DMS79 (cell line): ENCODE results near the gene CTXND1.
"Not testable (repeated sequence)": the region's sequence is repeated elsewhere in the genome, so short reads cannot be mapped to it uniquely, and the experiment has no call there.

ENCODE experiments used
- DNase-seq: peaks from one replicate; lab custom pipeline; 2025; lab: John Stamatoyannopoulos, UW

Gene CTXND1

DNA sequence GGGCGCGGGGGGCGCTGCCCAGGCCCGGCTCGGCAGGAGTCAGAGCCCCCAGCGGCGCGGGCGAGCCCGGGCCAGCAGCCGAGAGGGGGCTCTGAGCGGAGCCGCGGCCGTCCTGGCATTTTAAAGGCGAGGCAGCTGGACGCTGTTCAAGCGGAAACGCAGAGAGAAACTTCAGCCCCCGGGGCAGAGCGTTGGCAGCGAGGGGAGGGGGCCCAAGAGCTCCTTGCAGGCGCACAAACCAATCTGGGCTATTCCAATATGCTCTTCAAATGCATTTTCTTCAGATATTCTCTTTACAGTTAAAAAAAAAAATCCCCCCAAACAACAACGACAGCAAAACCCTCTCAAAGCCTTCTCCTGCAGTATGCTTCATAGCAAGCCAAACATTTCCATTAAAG, at the start of gene CTXND1:
Gene CTXND1, minus strand, starts transcription at position 93 of the 398 bp plus-strand sequence. CDS start 50,264 bp downstream, outside the sequence.
- no peak for DNase-seq

GRCh38 chr15:80301472-80301871, 49.5 kb upstream of the CTXND1 start:
- DNase-seq, result no peak

DNA sequence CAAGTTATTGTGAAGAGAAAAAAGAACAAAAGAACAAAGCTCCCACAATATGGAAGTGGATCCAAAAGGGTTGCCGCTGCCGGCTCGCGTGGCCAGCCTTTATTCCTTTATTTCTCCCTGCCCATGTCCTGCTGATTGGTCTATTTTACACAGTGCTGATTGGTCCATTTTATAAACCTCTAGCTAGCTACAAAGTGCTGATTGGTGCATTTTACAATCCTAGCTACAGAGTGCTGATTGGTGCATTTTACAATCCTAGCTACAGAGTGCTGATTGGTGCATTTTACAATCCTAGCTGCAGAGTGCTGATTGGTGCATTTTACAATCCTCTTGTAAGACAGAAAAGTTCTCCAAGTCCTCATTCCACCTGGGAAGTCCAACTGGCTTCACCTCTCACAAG, 43.8 kb upstream of the CTXND1 start:
- not testable (repeated sequence) for DNase-seq

- no peak for DNase-seq
Measured at GRCh38 chr15:80292079-80292478, 40.1 kb upstream of the CTXND1 start.

DNA sequence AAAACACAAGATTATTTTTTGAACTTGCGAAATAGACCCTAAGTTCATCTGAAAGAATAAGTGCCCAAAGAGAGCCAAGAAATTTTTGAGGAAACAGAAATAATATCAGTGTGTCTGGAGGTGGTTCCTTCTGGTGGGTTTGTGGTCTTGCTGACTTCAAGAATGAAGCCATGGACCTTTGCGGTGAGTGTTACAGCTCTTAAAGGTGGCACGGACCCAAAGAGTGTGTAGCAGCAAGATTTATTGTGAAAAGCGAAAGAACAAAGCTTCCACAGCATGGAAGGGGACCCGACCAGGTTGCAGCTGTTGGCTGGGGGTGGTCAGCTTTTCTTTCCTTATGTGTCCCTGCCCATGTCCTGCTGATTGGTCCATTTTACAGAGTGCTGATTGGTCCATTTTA, 38.9 kb upstream of the CTXND1 start:
- DNase-seq, result not testable (repeated sequence)

DNA sequence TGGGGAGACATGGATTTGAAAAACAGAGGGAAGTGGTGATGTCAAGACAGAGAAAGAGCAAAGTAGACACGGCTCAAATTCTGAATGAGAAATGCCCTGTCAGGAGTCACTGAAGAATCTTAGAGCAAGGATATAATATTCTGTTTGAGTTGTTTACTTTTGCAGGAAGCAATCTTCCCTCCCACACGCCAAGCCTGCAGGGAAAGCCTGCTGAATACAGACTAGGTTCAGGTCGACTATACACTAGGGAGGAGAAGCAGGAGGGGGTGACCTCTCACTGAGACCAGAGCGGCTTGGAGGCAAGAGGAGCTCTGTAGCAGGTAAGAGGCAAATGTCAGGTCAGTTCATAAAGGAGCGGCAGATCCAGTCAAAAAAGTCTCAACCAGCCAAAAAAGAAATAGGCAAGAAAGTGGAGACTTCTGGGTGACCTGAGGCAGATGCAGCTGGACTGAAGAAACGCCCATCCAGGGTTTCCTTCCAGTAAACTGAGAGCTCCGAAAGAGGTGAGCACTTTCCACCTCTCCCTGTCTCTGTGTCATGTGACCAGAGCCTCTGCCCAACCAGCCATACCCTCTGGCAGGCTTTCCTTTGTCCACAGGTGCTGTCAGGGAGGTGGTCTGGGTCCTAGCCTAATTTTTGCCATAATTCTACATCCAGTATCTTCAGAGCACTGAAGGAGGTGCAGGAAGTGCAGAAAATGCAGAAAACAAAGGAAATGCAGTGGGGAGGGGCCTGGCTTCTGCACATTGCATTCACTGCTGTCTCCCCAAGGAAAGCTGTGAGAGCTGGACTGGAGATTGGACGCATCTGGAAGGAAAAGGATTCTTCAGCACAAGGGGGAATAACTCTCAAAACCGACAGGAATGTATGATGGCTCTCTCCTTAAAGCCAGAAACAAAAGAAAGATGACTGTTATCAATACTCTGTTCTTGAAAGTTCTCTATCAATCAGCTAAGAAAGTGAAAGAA, 37.8 kb upstream of the CTXND1 start:
- no peak for DNase-seq

DNA sequence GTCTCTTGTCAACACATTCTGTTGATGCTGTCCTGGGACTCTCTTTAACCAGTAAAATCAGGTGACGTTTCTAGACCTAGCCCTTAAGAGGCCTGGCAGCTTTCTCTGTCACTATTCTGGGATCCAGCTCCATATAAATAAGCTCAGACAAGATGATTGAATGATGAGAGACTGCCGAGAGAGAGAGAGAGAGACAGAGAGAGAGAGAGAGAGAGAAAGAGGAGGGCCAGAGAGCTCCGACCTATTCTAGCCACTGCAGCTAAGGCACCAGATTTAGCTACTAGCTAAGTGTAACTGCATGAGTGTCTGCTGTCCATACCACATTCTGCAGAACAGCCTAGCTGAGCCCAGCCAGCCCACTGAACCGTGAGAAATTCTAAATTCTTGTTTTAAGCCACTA, 36.1 kb upstream of the CTXND1 start:
- DNase-seq, result no peak

DNA sequence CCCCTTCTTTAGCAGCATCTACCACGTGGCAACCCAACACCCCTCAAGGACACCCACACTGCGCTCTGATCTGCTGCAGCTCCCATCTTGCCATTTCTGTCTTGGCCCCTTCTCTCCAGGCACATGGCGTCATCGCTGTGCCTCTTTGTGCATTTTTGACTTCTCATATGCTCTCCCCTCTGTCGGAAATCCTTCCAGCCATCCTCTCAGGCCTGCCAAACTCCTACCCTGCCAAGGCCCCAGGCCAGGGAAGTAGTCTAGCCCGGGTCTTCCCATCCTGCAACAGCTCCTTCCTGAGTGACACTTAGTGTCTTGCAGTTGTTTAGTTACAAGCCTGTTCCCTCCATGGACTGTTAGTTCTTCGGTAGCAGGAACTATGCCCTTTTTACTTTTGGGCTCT, 34.0 kb upstream of the CTXND1 start:
- DNase-seq, result no peak

DNA sequence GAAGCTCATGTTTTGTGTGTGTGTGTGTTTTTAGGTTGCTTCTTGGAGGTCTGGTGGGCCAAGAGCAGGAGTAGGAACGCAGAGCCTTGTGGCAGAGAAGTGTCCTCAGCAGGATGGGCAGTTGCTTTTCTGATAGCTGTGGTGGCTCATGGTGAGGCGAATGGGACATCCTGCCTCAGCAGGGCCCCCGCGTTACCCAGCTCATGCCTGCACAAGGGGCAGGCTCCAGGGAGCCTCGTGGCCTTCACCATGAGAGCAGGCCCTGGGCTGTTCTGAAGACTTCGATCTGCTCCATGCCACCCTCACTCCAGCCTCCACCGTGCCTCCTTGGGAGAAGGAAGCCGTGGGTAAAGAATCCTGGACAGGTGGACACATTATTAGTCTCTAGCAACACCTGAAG, 33.4 kb upstream of the CTXND1 start:
- no peak for DNase-seq

- no peak for DNase-seq
Measured at GRCh38 chr15:80283531-80283930, 31.5 kb upstream of the CTXND1 start.

DNA sequence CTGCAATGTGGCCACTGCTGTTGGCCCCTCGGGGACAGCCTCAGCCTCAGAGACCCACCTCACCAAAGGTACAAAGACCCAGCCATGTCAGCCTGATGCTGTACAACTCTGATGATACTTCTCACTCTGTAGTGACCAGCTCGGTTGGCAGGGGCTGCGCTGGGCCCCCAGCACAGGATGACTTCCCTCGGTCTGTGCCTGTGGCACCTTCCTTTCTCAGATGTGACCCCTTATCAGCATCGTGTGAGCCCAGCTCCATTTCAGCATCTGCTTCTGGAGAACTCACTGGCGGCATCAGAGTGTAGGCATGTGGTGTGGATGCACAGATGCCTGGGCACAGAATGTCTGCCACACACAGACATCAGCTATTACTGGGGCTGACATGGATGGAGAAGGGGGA, 25.1 kb upstream of the CTXND1 start:
- DNase-seq, result no peak

DNA sequence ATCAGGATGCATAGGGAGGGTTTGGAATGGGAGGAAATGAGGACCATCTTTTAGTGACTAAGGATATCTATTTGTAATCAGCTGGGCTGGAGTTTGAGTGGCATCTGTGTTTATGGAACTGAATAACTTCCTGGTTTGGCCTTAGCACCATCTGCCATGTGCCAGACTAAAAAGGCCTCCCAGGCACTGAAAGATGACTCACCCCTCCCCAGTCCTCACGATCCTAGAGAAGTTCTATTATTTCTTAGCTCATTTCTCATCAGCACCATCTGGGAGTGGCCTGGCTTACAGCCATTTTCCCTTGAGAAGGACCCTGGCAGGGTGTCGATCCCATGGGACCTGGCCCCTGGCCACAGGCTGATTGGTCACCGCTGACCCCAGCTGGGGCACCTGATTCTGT, 23.9 kb upstream of the CTXND1 start:
- no peak for DNase-seq

- DNase-seq, result no peak
Measured at GRCh38 chr15:80274996-80275395, 23.0 kb upstream of the CTXND1 start.

DNA sequence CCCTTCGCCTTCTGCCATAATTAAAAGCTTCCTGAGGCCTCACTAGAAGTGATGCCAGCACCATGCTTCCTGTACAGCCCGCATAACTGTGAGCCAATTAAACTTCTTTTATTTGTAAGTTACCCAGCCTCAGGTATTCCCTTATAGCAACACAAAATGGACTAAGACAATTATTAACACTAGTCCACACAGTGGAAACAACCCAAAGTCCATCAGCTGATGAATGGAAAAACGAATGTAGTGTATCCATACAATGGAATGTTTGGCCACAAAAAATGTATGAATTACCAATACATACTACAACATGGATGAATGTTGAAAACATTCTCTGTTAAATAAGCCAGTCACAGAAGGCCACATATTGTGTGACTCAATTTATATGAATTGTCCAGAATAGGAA, 22.5 kb upstream of the CTXND1 start:
- no peak for DNase-seq

GRCh38 chr15:80272987-80273386, 21.0 kb upstream of the CTXND1 start:
- no peak for DNase-seq

DNA sequence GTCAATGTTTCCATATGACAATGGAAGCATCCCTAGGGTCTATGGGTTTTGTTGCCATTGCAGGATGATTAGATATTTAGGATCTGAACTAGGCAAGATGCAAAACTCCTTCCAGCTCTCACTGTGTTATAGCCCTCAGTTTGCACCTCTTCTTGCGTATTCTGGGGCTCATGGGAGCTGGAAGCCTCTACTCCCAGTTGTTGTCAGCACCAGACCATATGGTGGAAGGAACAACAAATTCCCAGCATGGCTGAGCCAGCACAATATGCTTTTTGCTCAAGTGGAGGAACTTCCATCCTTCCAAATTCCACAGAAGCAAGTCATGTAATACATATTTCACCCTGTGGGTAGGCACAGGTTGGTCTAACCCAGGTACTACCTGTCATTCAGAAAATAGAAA, 18.5 kb upstream of the CTXND1 start:
- no peak for DNase-seq

GRCh38 chr15:80268101-80268500, 16.1 kb upstream of the CTXND1 start:
- DNase-seq, result no peak

- DNase-seq, result no peak
Measured at GRCh38 chr15:80267658-80268057, 15.6 kb upstream of the CTXND1 start.

- DNase-seq, result no peak
Measured at GRCh38 chr15:80266745-80267144, 14.7 kb upstream of the CTXND1 start.

DNA sequence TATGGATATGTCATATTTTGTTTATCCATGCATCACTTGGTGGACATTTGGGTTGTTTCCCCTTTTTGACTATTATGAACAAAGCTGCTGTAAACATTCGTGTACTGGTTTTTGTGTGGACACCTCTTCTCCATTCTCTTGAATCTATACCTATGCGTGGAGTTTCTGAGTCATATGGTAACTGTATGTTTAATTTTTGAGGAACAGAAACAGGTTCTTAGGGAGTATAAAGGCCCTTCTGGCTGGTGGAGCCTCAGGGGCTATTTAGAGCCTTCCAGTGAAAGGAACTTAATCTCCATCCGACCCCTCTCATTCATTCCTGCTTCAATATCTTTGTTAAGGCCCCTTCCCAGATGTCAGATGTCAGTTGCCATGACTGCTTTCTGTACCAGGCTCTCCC, 14.1 kb upstream of the CTXND1 start:
- no peak for DNase-seq

DNA sequence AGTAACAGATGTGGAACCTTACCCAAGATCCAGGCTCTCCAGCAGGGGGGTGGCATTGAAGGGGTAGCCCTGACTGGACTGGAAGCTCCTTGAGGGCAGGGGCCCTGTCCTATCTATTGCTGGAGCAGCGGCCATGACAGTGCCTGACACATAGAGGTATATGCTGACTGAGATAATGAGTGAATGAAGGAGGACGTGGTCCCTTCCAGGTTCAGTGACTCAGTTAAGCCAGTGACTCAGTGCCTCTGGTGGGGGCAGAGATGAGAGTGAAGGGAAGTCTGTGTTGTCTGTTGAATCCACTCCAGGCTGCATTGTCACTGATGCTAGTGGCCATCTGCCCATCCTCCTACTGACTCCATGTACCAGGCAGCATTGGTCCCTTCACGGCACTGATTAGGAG, 13.0 kb upstream of the CTXND1 start:
- no peak for DNase-seq

GRCh38 chr15:80264031-80264430, 12.0 kb upstream of the CTXND1 start:
- no peak for DNase-seq

DNA sequence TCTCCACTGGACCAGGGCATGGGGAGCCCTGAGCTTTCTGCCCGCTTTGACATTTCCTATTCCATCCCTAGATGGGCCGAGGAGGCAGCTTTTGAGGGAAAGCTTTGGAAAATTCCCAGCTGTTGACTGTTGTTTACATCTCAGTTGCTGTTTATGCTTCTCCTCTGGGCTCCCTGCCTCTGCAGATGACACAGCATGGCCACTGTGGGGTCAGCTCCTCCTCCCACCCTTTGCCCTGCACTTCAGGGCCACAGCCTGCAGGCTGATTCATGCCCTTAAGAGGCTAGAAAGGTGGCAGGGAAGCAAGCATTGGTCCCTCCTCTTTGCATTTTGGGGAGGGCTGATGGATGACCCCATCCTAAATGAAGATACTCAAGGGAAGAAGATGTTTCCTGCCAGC, 8.5 kb upstream of the CTXND1 start:
- no peak for DNase-seq

- DNase-seq, result no peak
Measured at GRCh38 chr15:80259942-80260510, 8.0 kb upstream of the CTXND1 start.
